Uterus (tissue), 2 donors: Measurements from ENCODE around the gene BIRC7.

Experiments used
- POLR2A ChIP-seq, 2 donors: fragments of 450-650 bp; IDR thresholded peaks; one replicate each; pipeline ENCODE4 v1.6.1; 2016; ENCODE audit warnings: antibody characterized with exemption in 2 of 2, mild to moderate bottlenecking in 1 of 2, moderate library complexity in 1 of 2
- TF ChIP-seq, protein P1 (sequence below), 4 experiments: fragments of 200-600 bp in 2 of 4; fragments of 450-650 bp in 2 of 4; sonication (generic) in 2 of 4; IDR thresholded peaks; one replicate each; pipeline ENCODE4 v1.5.1; 2016 to 2019; ENCODE audit warnings: antibody characterized with exemption in 4 of 4, mild to moderate bottlenecking in 2 of 4, moderate library complexity in 1 of 4

GRCh38 chr20:63210011-63210605 lies 25.6 kb upstream of the BIRC7 start:
- TF ChIP-seq, protein P1, sequence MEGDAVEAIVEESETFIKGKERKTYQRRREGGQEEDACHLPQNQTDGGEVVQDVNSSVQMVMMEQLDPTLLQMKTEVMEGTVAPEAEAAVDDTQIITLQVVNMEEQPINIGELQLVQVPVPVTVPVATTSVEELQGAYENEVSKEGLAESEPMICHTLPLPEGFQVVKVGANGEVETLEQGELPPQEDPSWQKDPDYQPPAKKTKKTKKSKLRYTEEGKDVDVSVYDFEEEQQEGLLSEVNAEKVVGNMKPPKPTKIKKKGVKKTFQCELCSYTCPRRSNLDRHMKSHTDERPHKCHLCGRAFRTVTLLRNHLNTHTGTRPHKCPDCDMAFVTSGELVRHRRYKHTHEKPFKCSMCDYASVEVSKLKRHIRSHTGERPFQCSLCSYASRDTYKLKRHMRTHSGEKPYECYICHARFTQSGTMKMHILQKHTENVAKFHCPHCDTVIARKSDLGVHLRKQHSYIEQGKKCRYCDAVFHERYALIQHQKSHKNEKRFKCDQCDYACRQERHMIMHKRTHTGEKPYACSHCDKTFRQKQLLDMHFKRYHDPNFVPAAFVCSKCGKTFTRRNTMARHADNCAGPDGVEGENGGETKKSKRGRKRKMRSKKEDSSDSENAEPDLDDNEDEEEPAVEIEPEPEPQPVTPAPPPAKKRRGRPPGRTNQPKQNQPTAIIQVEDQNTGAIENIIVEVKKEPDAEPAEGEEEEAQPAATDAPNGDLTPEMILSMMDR (IDR thresholded peaks at IDR 0.05): no peak
- no peak for TF ChIP-seq POLR2A (IDR thresholded peaks at IDR 0.05)
